ENCODE results near the gene OLIG1. TPM values are rescaled to one million over a fixed set of nuclear protein-coding genes. Genes with fewer than 3 reads are reported as not detected.

The OLIG1 gene
- polyA plus RNA-seq, 1 of the 3 experiments (the other 2 are of a cell fraction) = not detected

DNA sequence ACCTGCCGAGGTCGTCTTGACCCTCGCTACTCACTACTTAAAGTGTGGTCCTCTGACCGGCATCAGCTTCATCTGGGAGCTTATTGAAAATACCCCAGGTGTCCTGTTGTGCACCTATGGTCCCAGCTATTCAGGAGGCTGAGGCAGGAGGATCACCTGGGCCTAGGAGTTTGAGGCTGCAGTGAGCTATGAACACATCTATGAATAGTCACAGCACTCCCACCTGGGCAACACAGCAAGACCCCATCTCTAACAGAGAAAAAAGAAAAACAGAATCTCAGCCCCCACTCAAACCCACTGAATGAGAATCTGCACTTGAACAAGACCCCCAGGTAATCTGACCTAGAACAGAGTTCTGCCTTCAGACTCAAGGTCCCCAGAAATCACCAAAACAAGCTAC is 8.7 kb upstream of the OLIG1 start (continued):
- TF ChIP-seq, protein P1, sequence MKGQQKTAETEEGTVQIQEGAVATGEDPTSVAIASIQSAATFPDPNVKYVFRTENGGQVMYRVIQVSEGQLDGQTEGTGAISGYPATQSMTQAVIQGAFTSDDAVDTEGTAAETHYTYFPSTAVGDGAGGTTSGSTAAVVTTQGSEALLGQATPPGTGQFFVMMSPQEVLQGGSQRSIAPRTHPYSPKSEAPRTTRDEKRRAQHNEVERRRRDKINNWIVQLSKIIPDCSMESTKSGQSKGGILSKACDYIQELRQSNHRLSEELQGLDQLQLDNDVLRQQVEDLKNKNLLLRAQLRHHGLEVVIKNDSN (IDR thresholded peaks at IDR 0.05; ENCODE audit: borderline replicate concordance, low read depth) = no peak
- TF ChIP-seq POLR2AphosphoS5 (IDR thresholded peaks at IDR 0.05; ENCODE audit: low read depth, low read length) (no peak), GABPA (IDR thresholded peaks at IDR 0.05; ENCODE audit: low read depth) (no peak), RAD21 (IDR thresholded peaks at IDR 0.05; ENCODE audit: low read length) (no peak), NFIC (IDR thresholded peaks at IDR 0.05; ENCODE audit: borderline replicate concordance) (no peak), RFX5 (IDR thresholded peaks at IDR 0.05; ENCODE audit: low read length) (no peak), NRF1 (IDR thresholded peaks at IDR 0.05; ENCODE audit: low read depth, low read length) (no peak), CHD2 (IDR thresholded peaks at IDR 0.05; ENCODE audit: low read length, partially characterized antibody) (no peak)
- TF ChIP-seq, protein P2, sequence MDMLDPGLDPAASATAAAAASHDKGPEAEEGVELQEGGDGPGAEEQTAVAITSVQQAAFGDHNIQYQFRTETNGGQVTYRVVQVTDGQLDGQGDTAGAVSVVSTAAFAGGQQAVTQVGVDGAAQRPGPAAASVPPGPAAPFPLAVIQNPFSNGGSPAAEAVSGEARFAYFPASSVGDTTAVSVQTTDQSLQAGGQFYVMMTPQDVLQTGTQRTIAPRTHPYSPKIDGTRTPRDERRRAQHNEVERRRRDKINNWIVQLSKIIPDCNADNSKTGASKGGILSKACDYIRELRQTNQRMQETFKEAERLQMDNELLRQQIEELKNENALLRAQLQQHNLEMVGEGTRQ (IDR thresholded peaks at IDR 0.05; ENCODE audit: borderline replicate concordance, low read depth, low read length) = no peak

DNA sequence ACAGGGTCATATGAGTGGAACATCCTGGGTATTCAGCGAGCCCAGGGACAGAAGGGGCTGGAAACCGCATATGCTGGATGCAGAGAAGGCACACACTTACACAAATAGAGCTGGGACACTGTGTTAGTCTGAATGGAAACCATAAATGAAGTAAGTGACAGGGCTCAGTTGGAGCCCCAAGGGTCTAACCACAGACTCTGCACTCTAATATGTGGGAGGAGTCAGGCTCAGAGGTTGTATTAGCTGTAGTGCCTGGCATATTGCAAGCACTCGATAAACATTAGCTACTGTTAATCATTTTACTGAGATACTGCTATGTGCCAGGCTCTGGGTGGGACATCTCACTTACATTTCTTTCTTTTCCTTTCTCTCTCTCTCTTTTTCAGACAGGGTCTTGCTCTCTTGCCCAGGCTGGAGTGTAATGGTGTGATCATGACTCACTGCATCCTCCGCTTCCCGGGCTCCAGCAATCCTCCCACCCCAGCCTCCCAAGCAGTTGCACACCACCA is 6.5 kb upstream of the OLIG1 start:
- H2AFZ ChIP-seq (ENCODE audit: low read depth) = no peak overlapping the region
- no peaks in the 10 kb centered on the region for H3F3A ChIP-seq (replicated peaks; ENCODE audit: insufficient read depth)
- no peak overlapping the region for H3K4me2 ChIP-seq
- no peaks in the 10 kb centered on the region for H3K36me3 ChIP-seq (replicated peaks in 1 of 2; ENCODE audit: control insufficient read depth in 1 of 2, insufficient read depth in 2 of 2, low read length in 1 of 2)
- no peak overlapping the region for H3K4me3 ChIP-seq (ENCODE audit: low read depth in 2 of 2, low read length in 1 of 2)
- no peak overlapping the region for H3K27ac ChIP-seq (ENCODE audit: low read depth in 2 of 2, low read length in 1 of 2)
- peaks cover 95% of the 10 kb centered on the region for H3K27me3 ChIP-seq (ENCODE audit: insufficient read depth)
- DNase-seq = no peak
- H3K9ac ChIP-seq = no peak overlapping the region
- TF ChIP-seq, protein P3, sequence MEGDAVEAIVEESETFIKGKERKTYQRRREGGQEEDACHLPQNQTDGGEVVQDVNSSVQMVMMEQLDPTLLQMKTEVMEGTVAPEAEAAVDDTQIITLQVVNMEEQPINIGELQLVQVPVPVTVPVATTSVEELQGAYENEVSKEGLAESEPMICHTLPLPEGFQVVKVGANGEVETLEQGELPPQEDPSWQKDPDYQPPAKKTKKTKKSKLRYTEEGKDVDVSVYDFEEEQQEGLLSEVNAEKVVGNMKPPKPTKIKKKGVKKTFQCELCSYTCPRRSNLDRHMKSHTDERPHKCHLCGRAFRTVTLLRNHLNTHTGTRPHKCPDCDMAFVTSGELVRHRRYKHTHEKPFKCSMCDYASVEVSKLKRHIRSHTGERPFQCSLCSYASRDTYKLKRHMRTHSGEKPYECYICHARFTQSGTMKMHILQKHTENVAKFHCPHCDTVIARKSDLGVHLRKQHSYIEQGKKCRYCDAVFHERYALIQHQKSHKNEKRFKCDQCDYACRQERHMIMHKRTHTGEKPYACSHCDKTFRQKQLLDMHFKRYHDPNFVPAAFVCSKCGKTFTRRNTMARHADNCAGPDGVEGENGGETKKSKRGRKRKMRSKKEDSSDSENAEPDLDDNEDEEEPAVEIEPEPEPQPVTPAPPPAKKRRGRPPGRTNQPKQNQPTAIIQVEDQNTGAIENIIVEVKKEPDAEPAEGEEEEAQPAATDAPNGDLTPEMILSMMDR (IDR thresholded peaks at IDR 0.05) = no peak
- no peak for TF ChIP-seq EZH2phosphoT487 (IDR thresholded peaks at IDR 0.05; ENCODE audit: borderline replicate concordance, low read depth)
- TF ChIP-seq, protein P4, sequence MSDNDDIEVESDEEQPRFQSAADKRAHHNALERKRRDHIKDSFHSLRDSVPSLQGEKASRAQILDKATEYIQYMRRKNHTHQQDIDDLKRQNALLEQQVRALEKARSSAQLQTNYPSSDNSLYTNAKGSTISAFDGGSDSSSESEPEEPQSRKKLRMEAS (IDR thresholded peaks at IDR 0.05; ENCODE audit: low read depth) = no peak
- no peak for TF ChIP-seq MXI1 (IDR thresholded peaks at IDR 0.05; ENCODE audit: low read depth, low read length)
- no peak for TF ChIP-seq RAD21 (IDR thresholded peaks at IDR 0.05; ENCODE audit: low read length)
- TF ChIP-seq GABPA (IDR thresholded peaks at IDR 0.05; ENCODE audit: low read depth) = no peak
- TF ChIP-seq, protein P5, sequence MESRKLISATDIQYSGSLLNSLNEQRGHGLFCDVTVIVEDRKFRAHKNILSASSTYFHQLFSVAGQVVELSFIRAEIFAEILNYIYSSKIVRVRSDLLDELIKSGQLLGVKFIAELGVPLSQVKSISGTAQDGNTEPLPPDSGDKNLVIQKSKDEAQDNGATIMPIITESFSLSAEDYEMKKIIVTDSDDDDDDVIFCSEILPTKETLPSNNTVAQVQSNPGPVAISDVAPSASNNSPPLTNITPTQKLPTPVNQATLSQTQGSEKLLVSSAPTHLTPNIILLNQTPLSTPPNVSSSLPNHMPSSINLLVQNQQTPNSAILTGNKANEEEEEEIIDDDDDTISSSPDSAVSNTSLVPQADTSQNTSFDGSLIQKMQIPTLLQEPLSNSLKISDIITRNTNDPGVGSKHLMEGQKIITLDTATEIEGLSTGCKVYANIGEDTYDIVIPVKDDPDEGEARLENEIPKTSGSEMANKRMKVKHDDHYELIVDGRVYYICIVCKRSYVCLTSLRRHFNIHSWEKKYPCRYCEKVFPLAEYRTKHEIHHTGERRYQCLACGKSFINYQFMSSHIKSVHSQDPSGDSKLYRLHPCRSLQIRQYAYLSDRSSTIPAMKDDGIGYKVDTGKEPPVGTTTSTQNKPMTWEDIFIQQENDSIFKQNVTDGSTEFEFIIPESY (IDR thresholded peaks at IDR 0.05; ENCODE audit: borderline replicate concordance, low read depth) = no peak
- no peak for TF ChIP-seq RCOR1 (IDR thresholded peaks at IDR 0.05; ENCODE audit: low read length)
- no peak for TF ChIP-seq ELF1 (IDR thresholded peaks at IDR 0.05)
- TF ChIP-seq RFX5 (IDR thresholded peaks at IDR 0.05; ENCODE audit: low read length) = no peak
- TF ChIP-seq NFIC (IDR thresholded peaks at IDR 0.05; ENCODE audit: borderline replicate concordance) = no peak
- TF ChIP-seq, protein P6, sequence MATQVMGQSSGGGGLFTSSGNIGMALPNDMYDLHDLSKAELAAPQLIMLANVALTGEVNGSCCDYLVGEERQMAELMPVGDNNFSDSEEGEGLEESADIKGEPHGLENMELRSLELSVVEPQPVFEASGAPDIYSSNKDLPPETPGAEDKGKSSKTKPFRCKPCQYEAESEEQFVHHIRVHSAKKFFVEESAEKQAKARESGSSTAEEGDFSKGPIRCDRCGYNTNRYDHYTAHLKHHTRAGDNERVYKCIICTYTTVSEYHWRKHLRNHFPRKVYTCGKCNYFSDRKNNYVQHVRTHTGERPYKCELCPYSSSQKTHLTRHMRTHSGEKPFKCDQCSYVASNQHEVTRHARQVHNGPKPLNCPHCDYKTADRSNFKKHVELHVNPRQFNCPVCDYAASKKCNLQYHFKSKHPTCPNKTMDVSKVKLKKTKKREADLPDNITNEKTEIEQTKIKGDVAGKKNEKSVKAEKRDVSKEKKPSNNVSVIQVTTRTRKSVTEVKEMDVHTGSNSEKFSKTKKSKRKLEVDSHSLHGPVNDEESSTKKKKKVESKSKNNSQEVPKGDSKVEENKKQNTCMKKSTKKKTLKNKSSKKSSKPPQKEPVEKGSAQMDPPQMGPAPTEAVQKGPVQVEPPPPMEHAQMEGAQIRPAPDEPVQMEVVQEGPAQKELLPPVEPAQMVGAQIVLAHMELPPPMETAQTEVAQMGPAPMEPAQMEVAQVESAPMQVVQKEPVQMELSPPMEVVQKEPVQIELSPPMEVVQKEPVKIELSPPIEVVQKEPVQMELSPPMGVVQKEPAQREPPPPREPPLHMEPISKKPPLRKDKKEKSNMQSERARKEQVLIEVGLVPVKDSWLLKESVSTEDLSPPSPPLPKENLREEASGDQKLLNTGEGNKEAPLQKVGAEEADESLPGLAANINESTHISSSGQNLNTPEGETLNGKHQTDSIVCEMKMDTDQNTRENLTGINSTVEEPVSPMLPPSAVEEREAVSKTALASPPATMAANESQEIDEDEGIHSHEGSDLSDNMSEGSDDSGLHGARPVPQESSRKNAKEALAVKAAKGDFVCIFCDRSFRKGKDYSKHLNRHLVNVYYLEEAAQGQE (IDR thresholded peaks at IDR 0.05; ENCODE audit: low read depth, low read length) = no peak
- TF ChIP-seq YY1 (IDR thresholded peaks at IDR 0.05; ENCODE audit: low read depth) = no peak
- TF ChIP-seq FOXM1 (IDR thresholded peaks at IDR 0.05; ENCODE audit: low read depth) = no peak
- TF ChIP-seq FOSL2 (IDR thresholded peaks at IDR 0.05; ENCODE audit: borderline replicate concordance, low read depth) = no peak
- TF ChIP-seq, protein P2 (IDR thresholded peaks at IDR 0.05; ENCODE audit: borderline replicate concordance, low read depth, low read length) = no peak
- CTCF ChIA-PET = no interaction called here
- H3K9me2 ChIP-seq = no peaks in the 10 kb centered on the region
- POLR2A ChIA-PET = no interaction called here
- 12% methylated on average over 5 of the region's 5 CpGs for WGBS (ENCODE audit: low lambda C conversion rate)
- no peaks in the 10 kb centered on the region for H3K9me3 ChIP-seq
- H3K79me2 ChIP-seq (ENCODE audit: insufficient read depth) = no peaks in the 10 kb centered on the region
- no peaks in the 10 kb centered on the region for H3K4me1 ChIP-seq (ENCODE audit: control insufficient read depth in 1 of 2, insufficient read depth in 2 of 2, low read depth in 1 of 2, low read length in 1 of 2)
- H4K20me1 ChIP-seq (ENCODE audit: insufficient read depth) = no peaks in the 10 kb centered on the region

Measured in SK-N-SH (cell line).